Measurements from ENCODE around the gene AGR3.

Gene AGR3

GRCh38 chr7:16881844-16882243, at the start of gene AGR3:
AGR3 (minus strand) TSS chr7:16881983; CDS start chr7:16878618, 3,365 bp downstream.
- in situ Hi-C loops (cut with MboI; ENCODE audit: low pct_unique_long_range_greater_than_20kb, low sequenced_read_pairs), result no loop called here
- no peak for DNase-seq

- in situ Hi-C loops (cut with MboI; ENCODE audit: low pct_unique_long_range_greater_than_20kb, low sequenced_read_pairs), result no loop called here
- no peak for DNase-seq
These were observed 49.2 kb upstream of the AGR3 start for GRCh38 chr7:16930946-16931345.

GRCh38 chr7:16929146-16929762, 47.5 kb upstream of the AGR3 start:
- peak; percentile 86 for DNase-seq

GRCh38 chr7:16926861-16927260, 45.1 kb upstream of the AGR3 start:
- DNase-seq, result no peak

More at GRCh38 chr7:16929146-16929762, 47.5 kb upstream of the AGR3 start:
- in situ Hi-C loops (cut with MboI; ENCODE audit: low pct_unique_long_range_greater_than_20kb, low sequenced_read_pairs), result no loop called here

GRCh38 chr7:16926283-16926682, 44.5 kb upstream of the AGR3 start:
- peak; percentile 72 for DNase-seq
- in situ Hi-C loops (cut with MboI; ENCODE audit: low pct_unique_long_range_greater_than_20kb, low sequenced_read_pairs), result no loop called here

More at GRCh38 chr7:16926861-16927260, 45.1 kb upstream of the AGR3 start:
- in situ Hi-C loops (cut with MboI; ENCODE audit: low pct_unique_long_range_greater_than_20kb, low sequenced_read_pairs), result no loop called here

GRCh38 chr7:16925609-16926008, 43.8 kb upstream of the AGR3 start:
- in situ Hi-C loops (cut with MboI; ENCODE audit: low pct_unique_long_range_greater_than_20kb, low sequenced_read_pairs), result no loop called here
- DNase-seq, result no peak

GRCh38 chr7:16923019-16923418, 41.2 kb upstream of the AGR3 start:
- no peak for DNase-seq
- in situ Hi-C loops (cut with MboI; ENCODE audit: low pct_unique_long_range_greater_than_20kb, low sequenced_read_pairs), result no loop called here

GRCh38 chr7:16921644-16922257, 40.0 kb upstream of the AGR3 start:
- in situ Hi-C loops (cut with MboI; ENCODE audit: low pct_unique_long_range_greater_than_20kb, low sequenced_read_pairs), result no loop called here
- DNase-seq, result no peak

GRCh38 chr7:16921151-16921550, 39.4 kb upstream of the AGR3 start:
- no peak for DNase-seq
- in situ Hi-C loops (cut with MboI; ENCODE audit: low pct_unique_long_range_greater_than_20kb, low sequenced_read_pairs), result no loop called here

- DNase-seq, result no peak
- in situ Hi-C loops (cut with MboI; ENCODE audit: low pct_unique_long_range_greater_than_20kb, low sequenced_read_pairs), result no loop called here
These were observed 37.7 kb upstream of the AGR3 start for GRCh38 chr7:16919440-16919839.

GRCh38 chr7:16918288-16918895, 36.6 kb upstream of the AGR3 start:
- DNase-seq, result peak; percentile 65
- in situ Hi-C loops (cut with MboI; ENCODE audit: low pct_unique_long_range_greater_than_20kb, low sequenced_read_pairs), result no loop called here

- no peak for DNase-seq
- in situ Hi-C loops (cut with MboI; ENCODE audit: low pct_unique_long_range_greater_than_20kb, low sequenced_read_pairs), result no loop called here
These were observed 35.0 kb upstream of the AGR3 start for GRCh38 chr7:16916738-16917137.

GRCh38 chr7:16916105-16916639, 34.4 kb upstream of the AGR3 start:
- no peak for DNase-seq
- in situ Hi-C loops (cut with MboI; ENCODE audit: low pct_unique_long_range_greater_than_20kb, low sequenced_read_pairs), result no loop called here

GRCh38 chr7:16915405-16915804, 33.6 kb upstream of the AGR3 start:
- in situ Hi-C loops (cut with MboI; ENCODE audit: low pct_unique_long_range_greater_than_20kb, low sequenced_read_pairs), result no loop called here
- DNase-seq, result no peak

- in situ Hi-C loops (cut with MboI; ENCODE audit: low pct_unique_long_range_greater_than_20kb, low sequenced_read_pairs), result no loop called here
- no peak for DNase-seq
These were observed 33.0 kb upstream of the AGR3 start for GRCh38 chr7:16914771-16915170.

GRCh38 chr7:16913643-16914042, 31.9 kb upstream of the AGR3 start:
- DNase-seq, result no peak
- in situ Hi-C loops (cut with MboI; ENCODE audit: low pct_unique_long_range_greater_than_20kb, low sequenced_read_pairs), result no loop called here

GRCh38 chr7:16912540-16912939, 30.8 kb upstream of the AGR3 start:
- no peak for DNase-seq
- in situ Hi-C loops (cut with MboI; ENCODE audit: low pct_unique_long_range_greater_than_20kb, low sequenced_read_pairs), result no loop called here

- DNase-seq, result no peak
- in situ Hi-C loops (cut with MboI; ENCODE audit: low pct_unique_long_range_greater_than_20kb, low sequenced_read_pairs), result no loop called here
These were observed 26.8 kb upstream of the AGR3 start for GRCh38 chr7:16908561-16908960.

- DNase-seq, result no peak
- in situ Hi-C loops (cut with MboI; ENCODE audit: low pct_unique_long_range_greater_than_20kb, low sequenced_read_pairs), result no loop called here
These were observed 23.7 kb upstream of the AGR3 start for GRCh38 chr7:16905300-16906044.

- in situ Hi-C loops (cut with MboI; ENCODE audit: low pct_unique_long_range_greater_than_20kb, low sequenced_read_pairs), result no loop called here
- DNase-seq, result no peak
These were observed 22.3 kb upstream of the AGR3 start for GRCh38 chr7:16904076-16904475.

Data from KBM-7 (cell line).